Measurements from ENCODE around the gene IQCK.

IQCK gene

GRCh38 chr16:19881028-19881427 lies 163.0 kb downstream of the IQCK start:
- TF ChIP-seq FOXM1 (IDR thresholded peaks at IDR 0.05; ENCODE audit: borderline replicate concordance, low read depth) = no peak
- no peak for TF ChIP-seq EGR1 (IDR thresholded peaks at IDR 0.05)
- no peak for TF ChIP-seq CEBPB (IDR thresholded peaks at IDR 0.05)
- no peak for TF ChIP-seq USF1 (IDR thresholded peaks at IDR 0.05)
- no peak for TF ChIP-seq TEAD4 (IDR thresholded peaks at IDR 0.05)
- no peak for TF ChIP-seq RAD21 (IDR thresholded peaks at IDR 0.05; ENCODE audit: low read depth)
- no peak for TF ChIP-seq REST (IDR thresholded peaks at IDR 0.05; ENCODE audit: low read depth)
- no peak for TF ChIP-seq TAF1 (IDR thresholded peaks at IDR 0.05; ENCODE audit: low read depth)
- TF ChIP-seq NFIC (IDR thresholded peaks at IDR 0.05) = no peak

GRCh38 chr16:19881783-19882182 lies 163.7 kb downstream of the IQCK start:
- no peak for TF ChIP-seq CEBPB (IDR thresholded peaks at IDR 0.05)
- TF ChIP-seq REST (IDR thresholded peaks at IDR 0.05; ENCODE audit: low read depth) = no peak
- TF ChIP-seq YY1 (IDR thresholded peaks at IDR 0.05; ENCODE audit: low read depth) = no peak
- no peak for TF ChIP-seq EGR1 (IDR thresholded peaks at IDR 0.05)
- no peak for TF ChIP-seq USF1 (IDR thresholded peaks at IDR 0.05)
- TF ChIP-seq ZBTB7A (IDR thresholded peaks at IDR 0.05; ENCODE audit: low read depth) = no peak
- TF ChIP-seq MAX (IDR thresholded peaks at IDR 0.05) = no peak
- TF ChIP-seq NFIC (IDR thresholded peaks at IDR 0.05) = no peak
- no peak for TF ChIP-seq EP300 (IDR thresholded peaks at IDR 0.05; ENCODE audit: borderline replicate concordance)

GRCh38 chr16:19882186-19882585 lies 164.1 kb downstream of the IQCK start:
- TF ChIP-seq MAX (IDR thresholded peaks at IDR 0.05) (no peak), CEBPB (IDR thresholded peaks at IDR 0.05) (no peak), CREB1 (IDR thresholded peaks at IDR 0.05; ENCODE audit: low read depth) (no peak), YY1 (IDR thresholded peaks at IDR 0.05; ENCODE audit: low read depth) (no peak), ZBTB7A (IDR thresholded peaks at IDR 0.05; ENCODE audit: low read depth) (no peak), TCF12 (IDR thresholded peaks at IDR 0.05; ENCODE audit: low read depth) (no peak)

- TF ChIP-seq CEBPB (IDR thresholded peaks at IDR 0.05) (no peak), TCF12 (IDR thresholded peaks at IDR 0.05; ENCODE audit: low read depth) (no peak), CREB1 (IDR thresholded peaks at IDR 0.05; ENCODE audit: low read depth) (no peak), MAX (IDR thresholded peaks at IDR 0.05) (no peak), USF1 (IDR thresholded peaks at IDR 0.05) (no peak), ZBTB7A (IDR thresholded peaks at IDR 0.05; ENCODE audit: low read depth) (no peak), EGR1 (IDR thresholded peaks at IDR 0.05) (no peak)
These were observed 164.6 kb downstream of the IQCK start for GRCh38 chr16:19882646-19883045.

GRCh38 chr16:19883296-19883965 lies 165.4 kb downstream of the IQCK start:
- TF ChIP-seq ZBTB7A (IDR thresholded peaks at IDR 0.05; ENCODE audit: low read depth) = no peak
- no peak for TF ChIP-seq RAD21 (IDR thresholded peaks at IDR 0.05; ENCODE audit: low read depth)
- no peak for TF ChIP-seq EP300 (IDR thresholded peaks at IDR 0.05; ENCODE audit: borderline replicate concordance)
- no peak for TF ChIP-seq CEBPB (IDR thresholded peaks at IDR 0.05)
- TF ChIP-seq REST (IDR thresholded peaks at IDR 0.05; ENCODE audit: low read depth) = no peak
- no peak for TF ChIP-seq EGR1 (IDR thresholded peaks at IDR 0.05)
- no peak for TF ChIP-seq USF1 (IDR thresholded peaks at IDR 0.05)
- no peak for TF ChIP-seq FOXM1 (IDR thresholded peaks at IDR 0.05; ENCODE audit: borderline replicate concordance, low read depth)
- TF ChIP-seq NFIC (IDR thresholded peaks at IDR 0.05) = no peak
- no peak for TF ChIP-seq TEAD4 (IDR thresholded peaks at IDR 0.05)
- no peak for TF ChIP-seq YY1 (IDR thresholded peaks at IDR 0.05; ENCODE audit: low read depth)
- no peak for TF ChIP-seq MAX (IDR thresholded peaks at IDR 0.05)
- TF ChIP-seq TAF1 (IDR thresholded peaks at IDR 0.05; ENCODE audit: low read depth) = no peak
- TF ChIP-seq TCF12 (IDR thresholded peaks at IDR 0.05; ENCODE audit: low read depth) = no peak

Measured in Ishikawa (cell line).